Liver (tissue), 9 donors: ENCODE data around the gene PDE4B. TPM values are rescaled to one million over a fixed set of nuclear protein-coding genes. Genes with fewer than 3 reads are reported as not detected.

Experiments used
- DNase-seq: peaks from one replicate; pipeline ENCODE4 v3.0.0-alpha.2; 2017; ENCODE audit warnings: low spot score
- H3K27ac ChIP-seq, 2 donors: one replicate each; pipeline ENCODE4 v1.7.0; 2013; ENCODE audit warnings: inconsistent platforms in 2 of 2, low read length in 2 of 2, control low read depth in 1 of 2, low read depth in 1 of 2, mild to moderate bottlenecking in 1 of 2
- H3K27me3 ChIP-seq, 4 donors: one replicate each; pipeline versions ENCODE4 v1.6.1 to v1.7.0; 2013; ENCODE audit warnings: low read length in 3 of 4, inconsistent platforms in 1 of 4, mild to moderate bottlenecking in 1 of 4, moderate library complexity in 1 of 4; ENCODE audit not compliant: control insufficient read depth in 4 of 4, insufficient read depth in 4 of 4
- H3K36me3 ChIP-seq, 4 donors: one replicate each; pipeline versions ENCODE4 v1.6.1 to v1.7.0; 2013; ENCODE audit warnings: low read length in 3 of 4, mild to moderate bottlenecking in 3 of 4, low read depth in 1 of 4, moderate library complexity in 1 of 4; ENCODE audit not compliant: control insufficient read depth in 4 of 4, insufficient read depth in 3 of 4
- H3K4me1 ChIP-seq, 4 donors: one replicate each; pipeline versions ENCODE4 v1.6.1 to v1.7.0; 2013; ENCODE audit warnings: low read length in 3 of 4, mild to moderate bottlenecking in 3 of 4, moderate library complexity in 1 of 4; ENCODE audit not compliant: control insufficient read depth in 4 of 4, insufficient read depth in 4 of 4
- H3K4me3 ChIP-seq, 3 donors: one replicate each; pipeline versions ENCODE4 v1.6.1 to v1.7.0; 2013; ENCODE audit warnings: low read length in 3 of 3, control low read depth in 1 of 3, low read depth in 1 of 3, mild to moderate bottlenecking in 1 of 3
- H3K9ac ChIP-seq, 2 donors: one replicate each; pipeline ENCODE4 v1.7.0; 2013; ENCODE audit warnings: low read length in 2 of 2, mild to moderate bottlenecking in 2 of 2, moderate library complexity in 2 of 2, control low read depth in 1 of 2, low read depth in 1 of 2
- H3K9me3 ChIP-seq, 4 donors: one replicate each; pipeline versions ENCODE4 v1.6.1 to v1.7.0; 2013; ENCODE audit warnings: low read length in 3 of 4; ENCODE audit not compliant: control insufficient read depth in 4 of 4
- ATF3 ChIP-seq: IDR thresholded peaks from 2 replicates; pipeline ENCODE4 v1.6.1; 2016; ENCODE audit warnings: antibody characterized with exemption
- EGR1 ChIP-seq, 2 donors: IDR thresholded peaks; 2 replicates each; pipeline ENCODE4 v1.6.1; 2016 to 2018; ENCODE audit warnings: antibody characterized with exemption in 2 of 2, low read depth in 2 of 2
- FOXA1 ChIP-seq: IDR thresholded peaks from 2 replicates; pipeline ENCODE4 v1.6.1; 2016; ENCODE audit warnings: antibody characterized with exemption
- FOXA2 ChIP-seq: IDR thresholded peaks from 2 replicates; pipeline ENCODE4 v1.6.1; 2016; ENCODE audit warnings: antibody characterized with exemption
- GABPA ChIP-seq, 2 donors: IDR thresholded peaks in 1 of 2; conservative IDR thresholded peaks in 1 of 2; 2 replicates each; pipeline ENCODE4 v1.6.1; 2016; ENCODE audit warnings: antibody characterized with exemption in 2 of 2, mild to moderate bottlenecking in 1 of 2, moderate library complexity in 1 of 2
- HNF4A ChIP-seq, 2 donors: conservative IDR thresholded peaks; 2 replicates each; pipeline ENCODE4 v1.6.1; 2016; ENCODE audit warnings: antibody characterized with exemption in 2 of 2, mild to moderate bottlenecking in 2 of 2
- HNF4G ChIP-seq: IDR thresholded peaks from 2 replicates; pipeline ENCODE4 v1.6.1; 2016; ENCODE audit warnings: antibody characterized with exemption
- JUND ChIP-seq, 2 donors: IDR thresholded peaks; 2 replicates each; pipeline ENCODE4 v1.6.1; 2016; ENCODE audit warnings: antibody characterized with exemption in 2 of 2
- NR2F2 ChIP-seq: IDR thresholded peaks from 2 replicates; pipeline ENCODE4 v1.6.1; 2016; ENCODE audit warnings: antibody characterized with exemption
- RAD21 ChIP-seq, 2 donors: IDR thresholded peaks; 2 replicates each; pipeline ENCODE4 v1.6.1; 2016; ENCODE audit warnings: antibody characterized with exemption in 2 of 2, mild to moderate bottlenecking in 2 of 2
- RXRA ChIP-seq, 2 donors: IDR thresholded peaks; 2 replicates each; pipeline ENCODE4 v1.6.1; 2017 to 2018; ENCODE audit warnings: antibody characterized with exemption in 2 of 2, mild to moderate bottlenecking in 1 of 2
- SP1 ChIP-seq: IDR thresholded peaks from 2 replicates; pipeline ENCODE4 v1.6.1; 2018; ENCODE audit warnings: antibody characterized with exemption, mild to moderate bottlenecking
- TAF1 ChIP-seq: conservative IDR thresholded peaks from 2 replicates; pipeline ENCODE4 v1.6.1; 2016; ENCODE audit warnings: antibody characterized with exemption, mild to moderate bottlenecking
- YY1 ChIP-seq: IDR thresholded peaks from 2 replicates; pipeline ENCODE4 v1.6.1; 2016; ENCODE audit warnings: antibody characterized with exemption, mild to moderate bottlenecking
- ZBTB33 ChIP-seq: IDR thresholded peaks from 2 replicates; pipeline ENCODE4 v1.6.1; 2016; ENCODE audit warnings: antibody characterized with exemption
- WGBS: extraction: QIAGEN DNeasy Blood & Tissue Kit; methylation state at CpG from one replicate; pipeline ENCODE4 v1.1.7; 2013; 5-methylcytosine and 5-hydroxymethylcytosine counted together
- polyA plus RNA-seq, 2 donors: library from polyadenylated mRNA; stranded (reverse) in 1 of 2; unstranded in 1 of 2; fragments of 200-250 nt in 1 of 2; fragments of >200 nt in 1 of 2; fragmentation: Nextera tagmentation in 1 of 2; extraction: Ambion mirVana in 1 of 2; gene quantifications; one replicate each; pipeline versions ENCODE4 v1.2.1 to v1.2.3, GENCODE V29; 2013 to 2015
- total RNA-seq, 2 donors: library from RNA; depleted of rRNA; stranded (reverse); fragments of >200 nt; gene quantifications; one replicate each; pipeline ENCODE4 v1.2.3, GENCODE V29; 2014
- TF ChIP-seq, protein P1 (sequence below): IDR thresholded peaks from 2 replicates; pipeline ENCODE4 v1.6.1; 2016; ENCODE audit warnings: antibody characterized with exemption
- TF ChIP-seq, protein P2 (sequence below): fragments of 150-350 bp; IDR thresholded peaks from 2 replicates; pipeline ENCODE4 v1.5.1; 2017; ENCODE audit warnings: improper control_type of control experiment, low read depth, low read length; ENCODE audit not compliant: missing input control
- donor health status: healthy.
- donor health status: healthy.
- donor health status: healthy.
- donor health status: healthy.
- donor health status: healthy.

The PDE4B gene
- total and polyA plus RNA-seq, 4 donors, result 1.9 to 3.9 (median 2.7) TPM

DNA sequence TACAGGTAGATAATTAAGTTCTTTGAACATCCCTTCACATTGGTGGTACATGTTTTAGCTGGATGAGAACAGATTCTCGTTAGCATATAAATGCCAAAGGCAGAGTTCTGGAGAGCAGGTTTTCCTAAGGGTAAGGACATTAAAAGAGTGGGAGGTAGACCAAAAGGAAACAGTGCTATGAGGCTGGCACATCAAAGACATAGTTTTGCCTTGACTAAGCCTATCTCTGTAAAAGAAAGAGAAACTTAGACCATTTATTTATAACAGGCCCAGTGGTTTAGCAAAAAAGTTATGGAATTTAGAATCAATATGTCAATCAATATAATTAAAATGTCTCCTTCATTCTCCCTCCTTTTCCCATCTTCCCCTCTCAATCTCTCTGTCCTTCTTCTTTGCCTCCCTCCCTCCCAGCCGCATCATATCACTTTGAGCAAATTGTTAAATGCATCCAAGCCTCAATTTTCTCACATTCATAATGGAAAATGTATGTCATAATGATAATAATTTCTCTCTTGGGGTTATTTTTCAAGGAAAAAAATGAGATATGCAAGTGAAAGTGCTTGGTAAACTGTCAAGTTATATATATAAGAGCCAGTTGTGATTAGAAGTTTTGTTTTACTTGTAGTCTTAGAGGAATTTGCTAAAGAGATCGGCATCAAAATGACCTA lies 531.4 kb downstream of the PDE4B start:
- no peak overlapping the region for H3K27ac ChIP-seq
- no peaks in the 10 kb centered on the region for H3K27me3 ChIP-seq
- no peak overlapping the region for H3K9ac ChIP-seq
- no peaks in the 10 kb centered on the region for H3K36me3 ChIP-seq
- no peaks in the 10 kb centered on the region for H3K4me1 ChIP-seq
- 89% methylated on average over 3 of the region's 3 CpGs for WGBS
- no peak for TF ChIP-seq HNF4G
- no peak for TF ChIP-seq TAF1
- no peak for TF ChIP-seq JUND (IDR thresholded peaks at IDR 0.05)
- TF ChIP-seq FOXA2, result no peak
- TF ChIP-seq HNF4A (conservative IDR thresholded peaks at IDR 0.05), result no peak
- TF ChIP-seq GABPA (IDR thresholded peaks at IDR 0.05 in 1 of 2, conservative IDR thresholded peaks at IDR 0.05 in 1 of 2), result no peak
- TF ChIP-seq, protein P1, sequence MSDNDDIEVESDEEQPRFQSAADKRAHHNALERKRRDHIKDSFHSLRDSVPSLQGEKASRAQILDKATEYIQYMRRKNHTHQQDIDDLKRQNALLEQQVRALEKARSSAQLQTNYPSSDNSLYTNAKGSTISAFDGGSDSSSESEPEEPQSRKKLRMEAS, result no peak
- TF ChIP-seq ZBTB33, result no peak
- no peak for TF ChIP-seq RXRA (IDR thresholded peaks at IDR 0.05)
- TF ChIP-seq YY1, result no peak
- DNase-seq, result no peak
- no peak overlapping the region for H3K4me3 ChIP-seq
- no peaks in the 10 kb centered on the region for H3K9me3 ChIP-seq

DNA sequence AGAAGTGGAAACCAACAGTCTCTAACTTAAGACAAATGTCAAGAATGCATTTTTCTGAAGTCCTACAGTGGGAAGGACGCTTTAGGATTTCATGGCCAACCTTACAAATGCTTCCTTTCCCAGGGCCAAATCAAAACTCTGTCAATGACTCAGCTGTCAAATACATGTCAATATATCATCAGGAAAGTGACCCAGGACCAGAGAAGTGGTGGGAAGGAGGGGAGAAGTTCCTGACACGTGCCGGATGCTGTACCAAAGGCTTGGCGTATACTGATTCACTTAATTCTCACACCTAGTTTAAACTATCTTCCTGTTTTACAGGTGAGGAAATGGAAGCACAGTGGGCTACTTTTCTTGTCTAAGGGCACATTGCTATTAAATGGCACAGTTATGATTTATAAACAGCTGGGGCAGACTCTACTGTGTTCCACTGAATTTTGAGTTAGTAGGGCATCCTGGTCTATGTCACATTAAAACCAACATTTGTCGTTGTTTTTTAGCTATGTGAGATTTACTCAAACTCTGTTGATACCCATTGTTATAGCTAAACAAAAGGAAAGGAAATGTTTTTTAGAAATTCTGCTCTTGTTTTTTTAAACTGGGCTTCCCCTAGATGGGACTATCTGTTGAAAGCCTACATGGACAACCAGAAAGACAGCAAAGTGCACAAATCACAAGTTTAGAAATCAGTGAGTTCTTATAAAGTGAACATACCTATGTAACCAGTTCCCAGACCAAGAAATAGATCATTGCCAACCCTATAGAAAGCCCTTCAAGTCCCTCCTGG lies 533.1 kb downstream of the PDE4B start:
- H3K27ac ChIP-seq, result no peak overlapping the region
- no peaks in the 10 kb centered on the region for H3K36me3 ChIP-seq
- no peaks in the 10 kb centered on the region for H3K9me3 ChIP-seq
- TF ChIP-seq EGR1 (IDR thresholded peaks at IDR 0.05; ENCODE audit: low read depth in 2 of 2), result no peak
- no peak for TF ChIP-seq FOXA2
- TF ChIP-seq HNF4A (conservative IDR thresholded peaks at IDR 0.05), result no peak
- TF ChIP-seq SP1, result no peak
- no peak for TF ChIP-seq FOXA1
- 95% methylated on average over 5 of the region's 5 CpGs for WGBS
- H3K27me3 ChIP-seq, result no peaks in the 10 kb centered on the region
- DNase-seq, result no peak
- H3K9ac ChIP-seq, result no peak overlapping the region
- no peaks in the 10 kb centered on the region for H3K4me1 ChIP-seq
- H3K4me3 ChIP-seq, result no peak overlapping the region

DNA sequence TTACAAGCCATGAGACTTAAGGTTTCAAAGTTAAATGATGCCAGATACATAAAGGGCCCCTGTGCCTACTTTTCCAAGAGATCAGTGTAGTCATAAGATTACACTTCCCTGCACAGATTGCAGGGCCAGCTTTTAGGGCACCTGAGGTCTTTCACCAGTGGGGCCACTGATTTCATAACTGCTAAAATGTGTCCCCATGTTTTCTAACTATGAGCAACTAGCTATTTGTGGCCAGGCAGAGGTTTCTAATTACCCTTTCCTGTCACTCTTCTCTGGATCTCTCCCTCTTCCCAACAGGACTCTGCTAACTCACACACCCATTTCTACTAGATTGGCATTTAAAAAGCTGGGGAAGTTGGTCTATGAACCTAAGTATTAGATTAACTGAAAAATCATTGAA lies 534.2 kb downstream of the PDE4B start:
- no peak overlapping the region for H3K9ac ChIP-seq
- H3K4me3 ChIP-seq, result no peak overlapping the region
- peaks cover 0 to under 1% (median under 1%) of the 10 kb centered on the region in 4 donors for H3K4me1 ChIP-seq
- no peaks in the 10 kb centered on the region for H3K9me3 ChIP-seq
- no peaks in the 10 kb centered on the region for H3K36me3 ChIP-seq
- DNase-seq, result no peak
- H3K27me3 ChIP-seq, result no peaks in the 10 kb centered on the region
- no peak overlapping the region for H3K27ac ChIP-seq
- no peak for TF ChIP-seq HNF4G
- TF ChIP-seq ZBTB33, result no peak
- TF ChIP-seq FOXA2, result no peak
- no peak for TF ChIP-seq ATF3
- TF ChIP-seq RXRA (IDR thresholded peaks at IDR 0.05), result no peak
- no peak for TF ChIP-seq JUND (IDR thresholded peaks at IDR 0.05)
- no peak for TF ChIP-seq YY1
- no peak for TF ChIP-seq EGR1 (IDR thresholded peaks at IDR 0.05; ENCODE audit: low read depth in 2 of 2)
- TF ChIP-seq SP1, result no peak
- no peak for TF ChIP-seq NR2F2
- no peak for TF ChIP-seq GABPA (IDR thresholded peaks at IDR 0.05 in 1 of 2, conservative IDR thresholded peaks at IDR 0.05 in 1 of 2)
- TF ChIP-seq TAF1, result no peak
- no peak for TF ChIP-seq RAD21 (IDR thresholded peaks at IDR 0.05)
- TF ChIP-seq HNF4A (conservative IDR thresholded peaks at IDR 0.05), result no peak
- no peak for TF ChIP-seq FOXA1
- TF ChIP-seq, protein P2, sequence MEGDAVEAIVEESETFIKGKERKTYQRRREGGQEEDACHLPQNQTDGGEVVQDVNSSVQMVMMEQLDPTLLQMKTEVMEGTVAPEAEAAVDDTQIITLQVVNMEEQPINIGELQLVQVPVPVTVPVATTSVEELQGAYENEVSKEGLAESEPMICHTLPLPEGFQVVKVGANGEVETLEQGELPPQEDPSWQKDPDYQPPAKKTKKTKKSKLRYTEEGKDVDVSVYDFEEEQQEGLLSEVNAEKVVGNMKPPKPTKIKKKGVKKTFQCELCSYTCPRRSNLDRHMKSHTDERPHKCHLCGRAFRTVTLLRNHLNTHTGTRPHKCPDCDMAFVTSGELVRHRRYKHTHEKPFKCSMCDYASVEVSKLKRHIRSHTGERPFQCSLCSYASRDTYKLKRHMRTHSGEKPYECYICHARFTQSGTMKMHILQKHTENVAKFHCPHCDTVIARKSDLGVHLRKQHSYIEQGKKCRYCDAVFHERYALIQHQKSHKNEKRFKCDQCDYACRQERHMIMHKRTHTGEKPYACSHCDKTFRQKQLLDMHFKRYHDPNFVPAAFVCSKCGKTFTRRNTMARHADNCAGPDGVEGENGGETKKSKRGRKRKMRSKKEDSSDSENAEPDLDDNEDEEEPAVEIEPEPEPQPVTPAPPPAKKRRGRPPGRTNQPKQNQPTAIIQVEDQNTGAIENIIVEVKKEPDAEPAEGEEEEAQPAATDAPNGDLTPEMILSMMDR, result no peak
